ENCODE data around the gene FAAP24.
"Not testable (repeated sequence)": the region's sequence is repeated elsewhere in the genome, so short reads cannot be mapped to it uniquely, and the experiment has no call there.

The FAAP24 gene

DNA sequence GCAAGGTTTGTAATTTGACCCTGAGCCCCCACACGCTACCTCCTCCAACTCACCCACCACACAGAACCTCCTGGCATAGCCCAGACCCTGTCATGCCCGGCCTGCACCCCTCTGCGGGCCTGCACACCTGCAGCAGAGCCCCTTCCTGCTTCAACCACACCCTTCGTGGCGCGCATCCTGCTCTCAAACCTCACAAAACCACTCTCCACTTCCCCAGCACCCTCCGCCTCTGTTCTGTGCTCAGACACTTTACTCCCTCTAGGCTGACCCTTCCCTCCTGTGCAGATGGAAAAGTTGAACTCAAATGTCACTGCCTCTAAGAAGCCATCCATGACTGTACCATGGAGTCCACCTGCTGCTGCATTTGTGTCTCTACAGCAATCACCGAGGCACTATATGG is 28.5 kb downstream of the FAAP24 start:
- DNase-seq = no peak

- DNase-seq = no peak
Observed at GRCh38 chr19:33000910-33001309, 28.9 kb downstream of the FAAP24 start.

DNA sequence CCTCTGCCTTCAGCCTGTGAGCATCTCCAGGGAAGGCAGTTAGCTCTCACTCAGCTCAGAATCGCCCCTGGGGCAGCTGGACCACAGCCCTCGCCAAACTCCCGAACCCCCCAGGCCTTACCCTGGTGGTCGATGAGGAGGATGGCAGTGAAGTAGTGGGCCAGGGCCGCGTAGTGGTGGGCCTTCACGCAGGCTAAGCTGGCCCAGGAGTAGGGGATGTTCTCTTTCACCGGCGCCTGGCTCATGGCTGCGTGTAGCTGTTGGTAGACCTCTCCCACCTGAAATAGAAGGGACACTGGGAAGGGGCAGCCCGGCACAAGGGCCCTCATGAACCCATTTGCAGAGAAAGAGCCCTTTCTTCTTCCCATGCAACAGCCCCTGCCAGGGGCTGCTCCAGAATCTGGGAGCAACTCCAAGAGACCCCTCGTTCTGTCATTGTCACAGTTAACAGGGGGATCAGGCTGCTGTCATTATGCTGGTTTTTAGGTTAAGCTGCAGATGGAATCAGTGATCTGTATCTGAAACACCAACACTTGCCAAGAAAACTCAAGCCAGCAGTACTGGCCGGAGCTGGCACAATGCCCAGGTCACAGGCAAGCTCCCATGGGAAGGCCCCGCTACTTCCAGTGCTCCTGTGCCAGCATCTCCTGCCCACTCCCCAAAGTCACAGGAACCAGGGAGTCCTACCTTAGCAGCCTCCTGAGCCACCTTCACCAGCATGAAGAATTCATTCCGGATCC is 30.3 kb downstream of the FAAP24 start:
- DNase-seq = not testable (repeated sequence)

- not testable (repeated sequence) for DNase-seq
Observed at GRCh38 chr19:33003424-33004024, 31.5 kb downstream of the FAAP24 start.

DNA sequence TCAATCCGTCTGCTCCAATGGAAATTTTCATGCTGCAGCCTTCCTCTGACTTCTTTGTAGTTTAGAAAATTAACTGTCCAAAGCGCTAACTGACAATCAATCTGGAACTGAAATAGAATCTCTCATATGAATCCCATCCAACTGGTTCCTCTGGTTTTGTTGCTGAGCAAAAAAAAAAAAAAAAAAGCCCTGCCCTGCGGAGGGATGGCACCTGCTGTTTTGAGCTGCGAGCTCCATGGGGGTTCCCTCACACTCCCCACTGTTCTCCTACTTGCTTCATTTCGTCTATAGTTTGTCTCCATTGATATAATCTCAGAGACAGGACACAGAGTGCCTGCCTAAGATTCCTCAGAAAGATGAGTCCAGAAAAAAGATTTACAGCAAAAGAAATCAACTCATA is 33.4 kb downstream of the FAAP24 start:
- no peak for DNase-seq

- DNase-seq = no peak
Observed at GRCh38 chr19:33008738-33009137, 36.7 kb downstream of the FAAP24 start.

- not testable (repeated sequence) for DNase-seq
Observed at GRCh38 chr19:33010891-33011290, 38.8 kb downstream of the FAAP24 start.

DNA sequence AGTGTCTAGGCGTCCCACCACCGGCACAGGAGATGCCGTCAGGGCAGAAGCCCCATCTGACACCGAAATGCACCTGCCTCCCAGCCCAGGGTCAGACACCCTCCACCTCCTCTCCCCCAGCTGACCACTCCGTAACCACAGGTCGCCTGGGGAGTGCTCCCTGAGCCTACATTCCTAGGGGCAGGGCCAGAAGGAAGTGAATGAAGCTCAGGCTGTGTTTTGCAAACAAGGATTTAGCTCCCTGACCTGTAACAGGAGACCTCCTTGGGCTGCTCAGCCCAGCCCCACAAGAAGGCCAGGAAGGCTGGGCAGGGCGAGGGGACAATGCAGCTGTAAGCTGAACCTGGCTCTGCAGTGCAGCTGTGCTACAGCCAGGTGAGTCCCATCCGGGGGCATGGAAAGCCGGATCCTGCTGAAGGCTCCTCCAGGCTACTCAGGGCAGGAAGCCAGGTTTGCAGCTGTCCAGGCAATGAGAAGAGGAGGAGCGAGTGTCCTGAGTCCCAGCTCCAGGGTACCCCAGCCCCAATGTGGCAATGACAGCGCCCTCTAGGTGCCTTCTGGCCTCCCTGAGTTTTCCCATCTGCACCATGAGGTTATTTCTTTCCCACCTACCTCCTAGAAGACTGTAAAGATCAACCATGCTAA is 50.6 kb downstream of the FAAP24 start:
- no peak for DNase-seq

DNA sequence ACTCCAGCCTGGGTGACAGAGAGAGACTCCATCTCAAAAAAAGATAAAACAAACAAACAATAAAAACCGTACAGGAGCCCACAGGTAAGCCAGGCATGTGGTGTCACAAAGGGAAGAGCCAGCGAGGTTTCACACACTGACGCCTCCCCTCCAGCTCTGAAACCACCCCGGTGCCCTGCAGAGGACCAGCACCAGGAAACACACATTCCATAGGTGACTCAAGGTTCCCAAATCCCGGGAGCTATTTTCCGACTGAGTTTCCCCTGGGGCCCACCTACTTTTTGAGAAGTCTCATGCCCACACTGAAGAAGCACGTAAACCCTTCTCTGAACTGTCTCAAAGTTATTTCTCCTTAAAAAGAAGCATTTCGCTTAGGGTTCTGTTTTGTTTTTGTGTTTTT is 52.4 kb downstream of the FAAP24 start:
- no peak for DNase-seq

DNA sequence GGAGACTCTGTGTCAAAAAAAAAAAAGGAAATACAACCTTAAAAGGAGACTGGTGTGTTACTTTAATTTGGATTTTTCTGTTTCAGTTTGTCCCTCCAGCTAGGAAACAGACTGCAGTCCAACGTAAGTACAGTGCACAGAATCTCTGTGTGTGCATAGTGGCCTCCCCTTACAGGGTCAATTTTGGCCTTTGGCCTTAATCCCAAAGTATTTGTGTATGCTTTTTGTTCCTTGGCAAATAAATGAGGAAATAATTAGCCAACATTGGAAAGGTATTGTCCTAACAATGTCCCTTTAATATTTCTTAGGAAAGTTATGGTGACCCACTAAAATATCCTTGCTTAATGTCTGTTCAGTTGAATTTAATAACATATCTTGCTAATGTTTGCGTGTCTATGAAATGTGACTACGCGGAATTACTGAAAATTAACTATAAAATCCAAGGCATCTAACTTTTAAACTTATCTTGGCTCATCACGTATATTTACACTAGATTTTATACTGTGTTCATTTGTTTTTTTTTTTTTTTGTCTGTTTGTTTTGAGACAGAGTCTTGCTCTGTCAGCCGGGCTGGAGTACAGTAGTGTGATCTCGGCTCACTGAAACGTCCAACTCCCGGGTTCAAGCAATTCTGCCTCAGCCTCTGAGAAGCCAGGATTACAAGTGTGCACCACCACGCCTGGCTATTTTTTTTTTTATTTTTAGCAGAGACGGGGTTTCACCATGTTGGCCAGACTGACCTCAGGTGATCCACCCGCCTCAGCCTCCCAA is 53.6 kb downstream of the FAAP24 start:
- DNase-seq = not testable (repeated sequence)

- DNase-seq = not testable (repeated sequence)
Observed at GRCh38 chr19:33026602-33027001, 54.6 kb downstream of the FAAP24 start.
